ENCODE measurements around the gene SAC3D1. TPM values are rescaled to one million over a fixed set of nuclear protein-coding genes. Genes with fewer than 3 reads are reported as not detected.
A peak's percentile ranks its signal among the peaks of the same experiment; 100 is the strongest.

SAC3D1 gene
- polyA plus RNA-seq, 2 of the 4 experiments (the other 2 are of a cell fraction) = 12.9 to 29.0 TPM

- DNase-seq (ENCODE audit: low read depth in 1 of 2, low spot score in 1 of 2) = no peak
- ChIA-PET POLR2A (interaction anchor here (0.5 kb wide), 1 partner anchor 51 kb away, joined by 3 read pairs; no protein-coding TSS in a partner anchor), CTCF (interaction anchor here (0.7 to 2.2 kb wide), 7 partner anchors 8 to 731 kb away, joined by 3 to 6 read pairs (median 4); partner anchors contain the start of genes ARL2, NAALADL1 and ZNHIT2)
- Histone ChIP-seq H3K4me1 (no peaks in the 10 kb centered on the region), H3K27ac (no peak overlapping the region), H3K9me3 (no peaks in the 10 kb centered on the region), H3K4me3 (no peak overlapping the region), H3K4me2 (no peak overlapping the region)
- WGBS (ENCODE audit: missing lambda C conversion rate) = 77% methylated on average over 4 of the region's 4 CpGs
- ATAC-seq = peak; percentile 18 to 27; a peak in 5 of 6 replicates
- FAIRE-seq = no peak
- TF ChIP-seq HES2 (IDR thresholded peaks at IDR 0.05) (no peak), RARB (CRISPR knock-in tag; IDR thresholded peaks at IDR 0.05) (no peak), GATA3 (IDR thresholded peaks at IDR 0.05; ENCODE audit: borderline replicate concordance) (no peak), CHD2 (IDR thresholded peaks at IDR 0.05; ENCODE audit: low read length, partially characterized antibody) (no peak)
Measured at GRCh38 chr11:65071907-65072630, 31.1 kb downstream of the SAC3D1 start.

DNA sequence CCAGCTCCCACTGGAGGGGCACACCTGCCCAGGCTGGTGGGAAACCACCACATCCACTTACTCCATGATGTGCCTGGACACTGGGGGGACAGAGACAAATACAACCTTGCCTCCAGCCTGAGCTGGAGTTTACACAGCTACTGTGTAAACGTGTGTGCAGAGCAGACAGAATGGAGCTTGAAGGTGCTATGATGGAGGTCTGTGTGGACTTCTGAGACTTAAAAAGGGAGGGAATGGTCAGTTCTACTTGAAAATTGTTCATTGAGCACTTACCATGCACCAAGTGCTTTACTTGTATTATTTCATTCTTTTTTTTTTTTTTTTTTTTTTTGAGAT lies 31.6 kb downstream of the SAC3D1 start:
- H3K9me3 ChIP-seq = no peaks in the 10 kb centered on the region
- no peak overlapping the region for H3K27ac ChIP-seq
- WGBS (ENCODE audit: missing lambda C conversion rate) = 38% methylated on average over 1 of the region's 1 CpG
- TF ChIP-seq KDM1A (IDR thresholded peaks at IDR 0.05; ENCODE audit: low read depth) (no peak), PBX3 (IDR thresholded peaks at IDR 0.05) (no peak), ZC3H11A (IDR thresholded peaks at IDR 0.05) (no peak)
- TF ChIP-seq, protein P1, sequence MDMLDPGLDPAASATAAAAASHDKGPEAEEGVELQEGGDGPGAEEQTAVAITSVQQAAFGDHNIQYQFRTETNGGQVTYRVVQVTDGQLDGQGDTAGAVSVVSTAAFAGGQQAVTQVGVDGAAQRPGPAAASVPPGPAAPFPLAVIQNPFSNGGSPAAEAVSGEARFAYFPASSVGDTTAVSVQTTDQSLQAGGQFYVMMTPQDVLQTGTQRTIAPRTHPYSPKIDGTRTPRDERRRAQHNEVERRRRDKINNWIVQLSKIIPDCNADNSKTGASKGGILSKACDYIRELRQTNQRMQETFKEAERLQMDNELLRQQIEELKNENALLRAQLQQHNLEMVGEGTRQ (IDR thresholded peaks at IDR 0.05) = no peak
- TF ChIP-seq, protein P2, sequence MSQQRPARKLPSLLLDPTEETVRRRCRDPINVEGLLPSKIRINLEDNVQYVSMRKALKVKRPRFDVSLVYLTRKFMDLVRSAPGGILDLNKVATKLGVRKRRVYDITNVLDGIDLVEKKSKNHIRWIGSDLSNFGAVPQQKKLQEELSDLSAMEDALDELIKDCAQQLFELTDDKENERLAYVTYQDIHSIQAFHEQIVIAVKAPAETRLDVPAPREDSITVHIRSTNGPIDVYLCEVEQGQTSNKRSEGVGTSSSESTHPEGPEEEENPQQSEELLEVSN (IDR thresholded peaks at IDR 0.05; ENCODE audit: borderline replicate concordance, low read depth) = no peak
- H3K4me1 ChIP-seq = peaks cover under 1% of the 10 kb centered on the region; the same call in 1 of the 3 replicates
- H3K4me2 ChIP-seq = no peak overlapping the region
- FAIRE-seq (no peak), DNase-seq (ENCODE audit: low read depth in 1 of 2, low spot score in 1 of 2) (no peak), ATAC-seq (peak; percentile 7 to 10; a peak in 2 of 6 replicates)
- POLR2A ChIA-PET = interaction anchor here (0.5 kb wide), 1 partner anchor 50 kb away, joined by 3 read pairs; no protein-coding TSS in a partner anchor
- CTCF ChIA-PET = interaction anchor here (0.6 to 2.2 kb wide), 6 partner anchors 9 to 730 kb away, joined by 3 to 6 read pairs (median 3); partner anchors contain the start of genes ARL2 and ZNHIT2
- no peak overlapping the region for H3K4me3 ChIP-seq

DNA sequence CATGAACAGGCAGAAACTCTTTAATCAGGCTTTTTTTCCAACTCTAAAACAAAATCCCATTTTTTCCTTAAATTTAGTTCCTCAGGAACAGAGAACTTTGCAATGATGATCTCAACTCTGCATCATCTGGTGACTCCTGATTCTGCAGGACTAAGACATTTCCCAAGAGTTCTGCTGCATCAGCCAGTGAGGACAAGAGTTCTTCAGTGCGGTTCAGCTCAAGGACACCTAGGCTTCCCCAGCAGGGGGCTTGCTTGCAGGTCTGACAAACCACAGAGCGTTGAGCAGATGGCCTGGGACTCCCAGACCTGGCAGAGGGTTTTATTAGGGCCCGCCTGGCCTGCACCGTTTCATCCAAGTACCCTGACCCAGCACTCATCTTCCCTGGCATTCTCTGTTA lies 36.4 kb downstream of the SAC3D1 start:
- Histone ChIP-seq H3K9me3 (no peaks in the 10 kb centered on the region), H3K4me3 (no peak overlapping the region), H3K4me2 (no peak overlapping the region), H3K4me1 (peaks cover 22% of the 10 kb centered on the region), H3K27ac (no peak overlapping the region)
- TF ChIP-seq FOSL2 (IDR thresholded peaks at IDR 0.05) (no peak), FOSL2 (CRISPR knock-in tag; IDR thresholded peaks at IDR 0.05) (no peak), KDM5A (IDR thresholded peaks at IDR 0.05) (no peak), ZSCAN20 (CRISPR knock-in tag; IDR thresholded peaks at IDR 0.05) (no peak), ESRRA (IDR thresholded peaks at IDR 0.05; ENCODE audit: borderline replicate concordance, low read length) (no peak), NR3C1 (IDR thresholded peaks at IDR 0.05) (no peak), JUNB (IDR thresholded peaks at IDR 0.05) (no peak), HOXA7 (CRISPR knock-in tag; IDR thresholded peaks at IDR 0.05) (no peak), HEYL (CRISPR knock-in tag; IDR thresholded peaks at IDR 0.05) (no peak), TP53 (CRISPR knock-in tag; IDR thresholded peaks at IDR 0.05) (no peak), HDAC2 (IDR thresholded peaks at IDR 0.05) (no peak), HMGXB4 (CRISPR knock-in tag; IDR thresholded peaks at IDR 0.05; ENCODE audit: borderline replicate concordance) (no peak), MAFK (IDR thresholded peaks at IDR 0.05; ENCODE audit: partially characterized antibody) (no peak), HOXB5 (CRISPR knock-in tag; IDR thresholded peaks at IDR 0.05) (no peak), CBX2 (IDR thresholded peaks at IDR 0.05; ENCODE audit: borderline replicate concordance, low read depth) (no peak), RARB (CRISPR knock-in tag; IDR thresholded peaks at IDR 0.05) (no peak), PHF8 (IDR thresholded peaks at IDR 0.05; ENCODE audit: borderline replicate concordance, low read depth) (no peak), FOXS1 (CRISPR knock-in tag; IDR thresholded peaks at IDR 0.05) (no peak)
- TF ChIP-seq, protein P3, sequence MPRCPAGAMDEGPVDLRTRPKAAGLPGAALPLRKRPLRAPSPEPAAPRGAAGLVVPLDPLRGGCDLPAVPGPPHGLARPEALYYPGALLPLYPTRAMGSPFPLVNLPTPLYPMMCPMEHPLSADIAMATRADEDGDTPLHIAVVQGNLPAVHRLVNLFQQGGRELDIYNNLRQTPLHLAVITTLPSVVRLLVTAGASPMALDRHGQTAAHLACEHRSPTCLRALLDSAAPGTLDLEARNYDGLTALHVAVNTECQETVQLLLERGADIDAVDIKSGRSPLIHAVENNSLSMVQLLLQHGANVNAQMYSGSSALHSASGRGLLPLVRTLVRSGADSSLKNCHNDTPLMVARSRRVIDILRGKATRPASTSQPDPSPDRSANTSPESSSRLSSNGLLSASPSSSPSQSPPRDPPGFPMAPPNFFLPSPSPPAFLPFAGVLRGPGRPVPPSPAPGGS (IDR thresholded peaks at IDR 0.05) = no peak
- DNase-seq (ENCODE audit: low read depth in 1 of 2, low spot score in 1 of 2) (peak in 1 of 2 experiments; percentile 52), ATAC-seq (peak; percentile 37 to 48; a peak in 5 of 6 replicates), FAIRE-seq (no peak)
- CTCF ChIA-PET = interaction anchor here (0.7 to 5.5 kb wide), 13 partner anchors 9 to 230 kb away, joined by 3 to 35 read pairs (median 4); partner anchors contain the start of gene ARL2
- POLR2A ChIA-PET = no interaction called here
- WGBS (ENCODE audit: missing lambda C conversion rate) = 70% methylated on average over 4 of the region's 4 CpGs
